Activated CD4-positive, alpha-beta T cell treated with anti-CD3 and anti-CD28 coated beads for 24 hours (primary cell): ENCODE results near the gene CUZD1.

Experiments used
- DNase-seq, 2 donors: peaks; one replicate each; pipeline ENCODE4 v3.0.0-alpha.2; 2020; ENCODE audit warnings: low read depth in 2 of 2

The CUZD1 gene

GRCh38 chr10:122856902-122857301, 11.2 kb upstream of the CUZD1 start:
- no peak for DNase-seq

DNA sequence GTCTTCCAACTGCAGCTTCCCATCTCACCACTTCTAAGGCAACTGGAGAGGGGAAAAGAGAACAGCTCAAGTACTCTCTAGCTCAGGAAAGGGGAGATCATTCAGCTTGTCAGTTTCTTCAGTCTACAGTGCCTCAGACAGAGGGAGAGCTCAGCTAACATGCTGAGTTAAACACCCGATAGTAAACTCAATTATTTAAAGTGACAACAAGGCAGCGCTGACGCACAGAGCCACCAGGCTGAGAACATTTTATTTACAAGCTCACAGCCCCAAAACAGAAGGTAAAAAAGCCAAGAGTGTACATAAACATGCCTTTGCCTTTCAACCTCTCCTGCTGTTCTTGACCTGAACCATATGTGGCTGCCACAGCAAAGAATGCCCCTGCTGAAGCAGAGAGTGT, 10.1 kb upstream of the CUZD1 start:
- no peak for DNase-seq

DNA sequence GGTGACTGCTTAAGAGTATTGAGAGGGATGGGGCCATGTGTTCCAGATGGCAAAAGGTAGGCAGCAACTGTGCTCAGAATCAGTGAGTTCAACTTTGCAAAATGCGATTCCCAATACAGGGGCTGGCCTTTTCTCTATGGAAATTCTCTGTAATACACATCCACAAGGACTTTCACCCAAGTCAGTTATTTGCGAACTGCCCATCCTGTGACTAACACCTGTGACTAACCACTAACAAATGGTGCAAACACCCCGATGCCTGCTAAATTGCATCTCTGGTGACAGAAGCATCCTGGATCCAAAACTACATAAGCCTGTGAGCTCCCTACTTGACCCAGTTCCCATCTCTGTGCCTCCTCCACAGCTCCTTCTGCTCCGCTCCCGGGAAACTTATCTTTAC, 9.0 kb upstream of the CUZD1 start:
- no peak for DNase-seq

DNA sequence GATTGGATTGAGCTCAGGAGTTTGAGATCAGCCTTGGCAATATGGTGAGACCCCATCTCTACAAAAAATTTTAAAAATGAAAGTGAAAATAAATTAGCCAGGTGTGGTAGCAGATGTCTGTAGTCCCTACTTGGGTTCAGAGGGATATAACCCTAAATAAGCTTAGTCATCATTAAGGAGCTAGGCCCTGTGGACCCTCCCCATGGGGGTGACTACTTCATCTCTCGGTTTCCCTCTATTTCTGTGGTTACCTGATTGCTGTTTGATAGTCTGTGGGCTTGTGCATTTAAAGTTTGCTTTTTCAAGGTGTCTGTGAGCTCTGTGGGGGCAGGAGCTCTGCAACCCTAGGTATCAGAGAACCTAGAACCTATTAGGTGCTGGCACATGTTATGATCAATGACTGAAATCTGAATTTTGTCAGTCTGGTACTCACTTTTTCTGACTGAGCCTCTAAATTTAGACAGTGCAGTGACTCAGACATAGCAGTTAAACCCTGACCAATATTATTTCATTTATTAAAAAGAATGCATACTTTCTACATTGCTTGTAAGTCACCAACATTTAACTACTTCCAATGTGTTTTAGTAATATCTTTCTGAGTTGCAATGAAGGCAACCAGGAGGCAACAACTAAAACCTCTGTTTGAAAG, 8.1 kb upstream of the CUZD1 start:
- DNase-seq: no peak

GRCh38 chr10:122852261-122852660, 6.6 kb upstream of the CUZD1 start:
- DNase-seq: no peak

DNA sequence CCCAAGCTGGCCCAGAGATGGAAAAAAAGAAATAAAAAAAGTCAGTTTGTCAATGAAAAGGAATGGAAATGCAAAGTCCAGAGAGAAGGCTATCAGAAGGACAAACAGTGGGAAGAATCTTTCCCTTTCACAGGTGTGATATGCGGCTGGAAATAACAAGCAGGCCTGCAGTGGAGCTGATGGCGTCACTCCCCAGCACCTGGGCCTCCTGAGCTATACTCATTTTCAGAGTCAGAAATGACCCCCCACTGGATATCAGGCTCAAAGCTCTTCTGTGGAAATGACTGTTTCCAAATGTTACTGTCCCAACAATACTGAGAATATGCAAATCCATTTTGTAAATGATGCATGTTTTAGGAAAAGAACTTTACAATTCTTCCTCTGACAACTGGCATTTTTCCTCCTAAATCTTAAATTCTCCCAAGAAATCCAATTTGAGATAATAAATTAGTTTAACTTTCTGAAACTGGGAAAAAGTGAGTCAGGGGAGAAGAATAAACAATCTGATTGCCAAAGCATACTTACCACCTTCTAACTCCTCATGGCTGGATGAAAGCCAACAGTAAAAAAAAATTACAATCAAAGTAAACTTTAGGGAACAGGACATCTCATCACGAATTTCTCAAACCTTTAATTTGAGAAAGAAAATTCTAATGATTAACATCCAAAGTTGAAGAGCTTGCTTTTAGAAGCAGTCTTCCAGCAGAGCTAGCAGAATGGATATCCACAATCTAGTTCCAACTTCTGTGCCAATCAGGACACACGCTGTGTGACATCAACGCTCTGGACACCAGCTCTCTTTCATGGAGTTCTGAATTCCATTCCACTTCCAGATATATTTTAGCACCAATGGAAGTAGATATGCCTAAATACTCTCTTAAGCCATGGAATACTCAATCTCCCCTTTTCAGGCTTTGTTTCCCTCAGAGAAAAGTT, 5.3 kb upstream of the CUZD1 start:
- no peak for DNase-seq

DNA sequence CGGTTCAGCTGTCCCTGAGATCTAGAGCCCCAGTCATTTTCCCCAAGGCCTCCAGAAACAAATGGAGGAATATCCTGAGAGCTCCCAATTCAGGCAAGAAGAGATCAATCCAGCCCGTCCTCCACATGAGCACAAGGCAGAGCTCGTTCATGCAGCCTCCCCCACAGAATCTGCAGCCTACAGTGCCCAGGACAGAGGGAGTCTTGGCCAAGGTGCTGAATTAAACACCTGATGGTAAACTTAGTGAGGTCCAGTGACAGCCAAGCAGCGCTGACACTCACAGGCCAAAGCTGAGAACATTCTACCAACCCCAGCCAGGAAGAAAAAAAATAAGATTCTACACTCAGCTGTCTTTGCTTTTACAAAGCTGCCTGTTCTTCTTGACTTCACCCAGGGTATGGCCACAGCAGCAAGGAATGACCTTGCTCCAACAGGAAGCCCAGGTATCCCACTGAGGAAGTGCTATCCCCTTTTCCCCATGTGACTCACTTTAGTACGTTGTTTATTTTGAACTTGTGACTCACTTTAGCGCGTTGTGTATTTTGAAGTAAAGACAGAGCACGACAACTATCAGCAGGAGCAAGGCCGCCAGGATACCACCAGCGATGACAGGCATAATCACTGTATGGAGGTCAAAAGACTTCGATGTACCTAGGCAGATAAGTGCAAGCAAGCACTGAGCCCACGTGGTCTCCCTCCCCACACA, 4.4 kb upstream of the CUZD1 start:
- no peak for DNase-seq

DNA sequence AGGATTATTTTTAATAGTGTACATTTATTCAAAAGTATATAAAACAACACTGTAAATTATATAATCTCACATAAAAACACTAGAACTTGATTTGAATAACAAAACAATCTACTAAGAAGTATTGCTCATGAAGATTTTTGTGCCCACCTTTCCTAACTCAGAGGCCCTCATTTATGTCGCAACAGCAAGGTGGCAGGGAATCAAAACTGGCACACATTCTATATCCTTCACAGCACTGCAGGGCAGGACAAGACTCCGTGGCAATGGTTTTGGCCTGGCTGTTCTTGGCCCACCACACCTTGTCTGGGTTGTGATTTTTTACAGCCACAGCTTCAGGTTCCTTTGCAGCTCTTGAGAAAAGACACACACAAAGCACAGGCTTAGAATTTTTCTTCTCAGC, 3.4 kb upstream of the CUZD1 start:
- DNase-seq: no peak

DNA sequence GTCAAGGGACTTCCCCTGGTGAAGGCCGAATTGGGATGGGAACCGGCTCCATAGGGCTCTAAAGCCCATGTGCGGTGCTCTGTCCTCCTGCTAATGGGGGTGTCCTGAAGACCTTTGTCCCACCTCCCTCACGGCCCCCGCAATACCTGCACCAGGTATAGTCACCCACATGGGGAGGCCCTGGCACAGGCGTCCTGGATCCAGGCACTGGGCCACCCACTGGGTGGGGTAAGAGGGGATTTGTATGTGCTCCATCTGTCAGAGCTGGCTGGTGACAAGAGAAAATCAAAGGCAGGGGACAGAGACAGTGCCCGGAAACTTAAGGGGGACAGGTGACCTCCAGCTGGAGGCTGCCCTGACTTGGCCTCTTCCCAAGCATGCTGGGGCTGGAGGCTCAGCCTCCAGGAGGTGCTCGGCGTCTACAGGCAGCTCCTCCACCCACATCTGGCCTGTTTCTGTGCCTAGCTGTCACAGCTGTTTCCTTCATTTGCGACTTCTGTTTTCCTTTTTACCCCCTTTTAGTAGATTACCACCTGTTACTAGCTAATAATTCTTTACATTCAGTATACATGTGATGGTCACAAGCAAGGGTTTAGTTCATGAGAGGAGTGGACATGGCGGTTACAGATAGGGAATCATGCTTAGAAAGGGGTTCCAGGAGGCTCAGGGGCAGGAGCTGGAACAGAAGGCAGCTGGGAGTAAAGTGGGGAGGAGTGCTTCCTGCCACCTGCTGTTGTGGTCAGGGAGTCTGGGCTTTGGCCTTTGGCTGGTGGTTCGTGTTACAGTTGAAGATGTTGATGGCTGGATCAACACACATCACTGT, 2.3 kb upstream of the CUZD1 start:
- no peak for DNase-seq

DNA sequence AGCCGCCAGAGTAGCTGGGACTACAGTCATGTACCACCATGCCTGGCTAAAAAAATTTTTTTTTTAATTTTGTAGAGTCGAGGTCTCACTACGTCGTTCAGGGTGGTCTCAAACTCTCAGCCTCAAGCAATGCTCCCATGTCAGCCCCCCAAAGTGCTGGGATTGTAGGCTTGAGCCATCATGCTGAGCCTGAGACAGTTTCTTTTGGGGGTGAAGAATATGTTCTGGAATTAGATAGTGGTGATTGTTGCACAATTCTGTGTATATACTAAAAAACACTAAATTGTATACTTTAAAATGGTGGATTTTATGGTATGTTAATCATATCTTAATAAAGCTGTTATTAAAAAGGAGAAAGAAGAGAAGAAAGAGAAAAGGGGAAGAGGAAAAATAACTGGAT, 1.5 kb downstream of the CUZD1 start:
- no peak for DNase-seq

DNA sequence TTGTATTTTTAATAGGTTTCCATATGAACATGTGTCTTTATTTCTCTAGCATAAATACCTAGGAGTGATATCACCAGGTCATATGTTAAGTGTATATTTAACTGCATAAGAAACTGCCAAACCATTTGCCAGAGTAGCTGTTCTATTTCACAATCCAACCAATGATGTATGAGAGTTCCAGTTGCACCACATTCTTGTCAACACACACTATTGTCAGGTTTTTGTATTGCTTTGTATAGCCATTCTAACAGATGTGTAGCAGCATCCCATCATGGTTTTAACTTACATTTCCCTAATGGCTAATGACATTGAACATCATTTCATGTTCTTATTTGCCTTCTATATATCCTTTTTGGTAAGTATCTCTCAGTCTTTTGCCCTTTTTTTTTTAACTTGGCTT, 4.1 kb downstream of the CUZD1 start:
- DNase-seq: no peak

GRCh38 chr10:122839505-122839904, 6.2 kb downstream of the CUZD1 start:
- no peak for DNase-seq

DNA sequence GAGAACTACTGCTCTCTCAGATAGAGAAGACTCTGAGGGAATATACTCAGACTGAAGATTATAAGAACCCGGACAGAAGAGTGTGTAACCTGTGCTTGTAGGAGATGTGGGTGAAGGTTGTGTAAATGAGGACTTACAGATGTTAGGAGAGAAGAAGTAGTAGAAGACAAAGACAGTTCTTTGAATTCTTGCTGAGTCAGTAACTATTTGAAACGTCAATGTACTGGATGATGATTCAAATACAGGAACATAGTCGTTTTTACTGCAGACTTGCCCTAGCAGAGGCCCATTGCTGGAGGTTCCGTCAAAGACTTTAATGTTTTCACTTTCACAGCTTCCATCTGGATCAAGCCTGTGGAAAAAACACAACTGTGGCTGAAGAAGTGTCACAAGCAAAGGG, 6.8 kb downstream of the CUZD1 start:
- DNase-seq: no peak

DNA sequence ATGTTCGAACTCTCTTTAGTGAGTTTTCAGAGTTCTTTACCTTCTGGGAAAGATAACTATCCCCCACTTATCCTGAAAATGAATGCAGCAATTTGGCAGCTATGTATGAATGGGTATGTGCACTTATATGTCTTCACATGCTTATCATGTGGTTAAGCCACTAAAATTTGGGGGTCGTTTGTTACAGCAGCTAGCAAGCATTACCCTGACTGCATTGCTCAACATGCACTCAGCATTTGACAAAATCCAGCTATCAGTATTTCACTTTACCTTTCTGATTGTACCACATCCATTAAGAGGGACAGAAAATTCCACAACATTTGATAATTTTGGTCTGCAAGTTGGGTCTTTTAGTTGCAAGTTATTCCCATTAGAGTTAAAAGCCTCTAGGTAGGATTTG, 9.7 kb downstream of the CUZD1 start:
- DNase-seq: no peak

DNA sequence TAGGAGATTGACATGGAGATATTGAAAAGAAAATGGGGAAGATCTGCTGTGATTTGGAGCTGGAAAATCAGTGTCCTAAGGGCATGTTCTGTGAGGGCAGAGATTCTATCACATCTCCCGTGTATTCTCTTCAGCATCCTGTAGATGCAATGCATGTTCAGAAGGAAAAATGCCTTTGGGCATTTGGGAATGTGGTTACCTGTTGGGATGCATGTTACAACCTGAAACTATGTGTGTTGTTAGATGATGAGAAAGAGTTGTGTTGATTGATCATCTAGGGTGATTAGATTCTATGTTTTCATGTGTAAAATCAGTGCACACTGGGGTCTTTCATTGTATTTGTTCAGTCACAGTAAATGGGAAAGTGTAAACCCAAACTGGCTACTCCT, 14.7 kb downstream of the CUZD1 start:
- DNase-seq: no peak

DNA sequence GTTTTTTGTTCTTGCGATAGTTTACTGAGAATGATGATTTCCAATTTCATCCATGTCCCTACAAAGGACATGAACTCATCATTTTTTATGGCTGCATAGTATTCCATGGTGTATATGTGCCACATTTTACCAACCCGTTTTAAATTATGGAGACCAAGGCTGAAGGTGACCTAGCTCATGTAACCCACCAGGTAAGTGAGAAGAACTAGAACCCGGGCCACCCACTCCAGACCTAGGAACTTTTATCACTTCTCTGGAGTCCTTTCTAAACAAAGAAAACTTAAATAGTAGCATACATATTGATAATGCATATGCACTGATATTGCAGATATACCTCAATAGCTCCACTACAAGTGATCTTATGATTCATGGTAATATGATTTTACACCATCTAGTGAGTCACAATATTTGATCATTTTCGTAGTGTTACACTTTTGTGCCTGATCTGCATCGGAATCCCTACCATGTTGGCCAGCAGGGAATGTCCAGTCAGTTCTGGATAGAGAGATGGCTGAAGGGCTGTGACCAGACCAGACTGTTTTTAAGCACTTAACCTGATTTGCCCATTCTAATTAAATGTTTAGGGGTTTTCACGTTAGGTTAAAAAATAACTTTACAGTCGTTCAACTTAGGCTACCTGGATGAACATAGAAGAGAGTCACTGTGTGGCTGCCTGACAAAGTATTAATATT, 15.2 kb downstream of the CUZD1 start:
- DNase-seq: no peak

DNA sequence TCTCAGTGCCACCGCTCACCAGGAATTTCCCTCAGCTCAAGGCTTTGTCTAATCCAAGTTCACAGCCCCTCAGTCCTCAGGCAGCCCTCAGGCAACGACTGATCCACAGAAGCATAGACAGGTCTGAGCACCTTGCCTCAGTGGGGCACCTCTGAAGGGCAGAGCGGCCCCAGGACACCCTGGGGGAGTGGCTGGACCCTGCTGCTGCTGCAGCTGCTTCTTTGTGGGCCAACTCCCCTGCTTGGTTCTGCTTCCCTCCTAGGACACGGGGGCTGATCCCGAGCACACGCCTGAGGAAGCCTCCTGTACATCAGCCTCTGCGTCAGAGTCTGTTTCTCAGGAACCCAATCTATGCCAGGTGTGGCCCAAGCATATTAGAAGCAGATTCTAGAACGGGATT, 16.2 kb downstream of the CUZD1 start:
- DNase-seq: no peak

DNA sequence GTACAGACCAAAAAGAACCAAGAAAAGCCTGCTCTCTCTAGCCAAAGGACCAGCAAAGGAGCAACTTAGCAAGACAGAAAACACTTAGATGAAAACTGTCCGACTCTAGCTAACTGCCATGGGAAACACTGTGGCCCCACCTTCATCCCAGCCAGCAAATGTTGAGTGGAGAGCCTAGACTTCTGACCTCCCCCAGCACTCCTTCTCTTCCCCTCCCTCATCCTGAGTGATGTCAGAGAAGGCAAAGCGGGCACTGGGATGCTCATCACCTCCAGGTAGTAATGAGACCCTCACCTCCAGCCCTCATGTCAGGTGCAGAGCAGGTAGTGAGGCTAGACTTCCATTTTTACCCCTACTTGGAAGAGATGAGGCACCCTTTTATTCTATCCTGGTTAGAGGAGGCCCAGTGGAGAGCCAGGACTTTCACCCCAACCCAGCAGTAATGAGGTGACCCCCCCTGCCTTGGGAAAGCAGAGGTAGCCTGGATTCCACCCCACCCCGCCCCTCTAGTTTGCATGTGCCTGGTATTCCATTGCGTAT, 16.9 kb downstream of the CUZD1 start:
- DNase-seq: no peak

DNA sequence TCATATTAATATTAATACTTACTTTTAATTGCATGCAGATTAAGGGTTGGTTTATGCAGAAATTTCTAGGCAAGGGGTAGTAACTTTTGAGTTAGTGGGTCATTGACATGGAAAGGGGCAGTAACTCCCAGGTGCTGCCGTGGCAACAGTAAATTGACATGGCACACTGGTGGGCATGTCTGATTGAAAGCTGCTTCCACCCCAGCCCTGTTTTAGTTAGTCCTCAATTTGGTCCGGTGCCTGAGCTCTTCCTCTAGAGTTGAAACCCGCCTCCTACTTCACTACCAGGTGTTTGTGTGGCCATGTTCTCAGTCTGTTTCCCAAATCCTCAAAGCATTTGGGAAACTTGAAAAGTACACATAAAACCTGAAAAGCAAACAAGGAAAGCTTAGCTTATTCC, 18.4 kb downstream of the CUZD1 start:
- no peak for DNase-seq

- DNase-seq: no peak
Observed at GRCh38 chr10:122822973-122823690, 22.5 kb downstream of the CUZD1 start.
